SH-SY5Y (cell line): ENCODE measurements around the gene ACOT11.

Source experiments
- GATA2 ChIP-seq: IDR thresholded peaks from 2 replicates; pipeline ENCODE4 v1.6.1; 2011; ENCODE audit warnings: mild to moderate bottlenecking, low read depth, low read length
- GATA3 ChIP-seq: IDR thresholded peaks from 2 replicates; pipeline ENCODE4 v1.6.1; 2011; ENCODE audit warnings: low read depth, mild to moderate bottlenecking, low read length, moderate library complexity

ACOT11 gene

DNA sequence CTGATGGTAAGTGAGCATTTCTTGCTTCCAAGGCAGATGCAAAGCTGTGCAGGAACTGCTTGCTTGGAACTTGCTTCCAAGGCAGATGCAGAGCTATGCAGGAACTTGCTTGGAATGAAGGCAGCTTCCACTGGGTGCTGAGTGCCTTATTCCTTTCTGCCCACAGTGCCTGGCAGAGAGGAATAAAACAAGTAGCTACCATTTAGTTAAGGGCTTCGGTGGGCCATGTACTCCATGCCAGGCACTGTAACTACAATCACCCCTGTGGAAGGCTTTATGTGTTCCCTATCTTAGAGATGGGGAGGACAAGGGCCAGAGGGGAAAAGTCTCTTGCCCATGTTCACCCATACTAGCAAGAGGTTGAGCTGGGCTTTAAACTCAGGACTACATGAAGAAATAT is 101.9 kb downstream of the ACOT11 start:
- TF ChIP-seq GATA3 (no peak), GATA2 (no peak)

DNA sequence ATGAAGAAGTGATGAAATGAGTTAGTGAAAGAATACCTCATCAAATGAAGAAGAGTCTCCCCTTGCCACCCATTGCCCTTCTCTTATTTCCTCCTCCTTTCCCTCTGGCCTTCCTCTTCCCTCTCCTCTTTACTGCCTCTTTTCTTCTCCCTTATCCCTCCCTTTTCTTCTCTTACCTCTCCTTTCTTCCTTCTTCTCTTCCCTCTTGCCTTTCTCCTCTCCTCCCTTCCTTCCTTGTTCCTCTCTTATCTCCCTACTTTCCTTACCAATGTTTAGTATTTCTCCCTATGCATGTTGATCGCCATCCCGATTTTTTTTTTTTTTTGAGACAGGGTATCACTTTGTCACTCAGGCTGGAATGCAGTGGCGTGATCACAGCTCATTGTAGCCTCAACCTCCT is 102.4 kb downstream of the ACOT11 start:
- no peak for TF ChIP-seq GATA2
- no peak for TF ChIP-seq GATA3

DNA sequence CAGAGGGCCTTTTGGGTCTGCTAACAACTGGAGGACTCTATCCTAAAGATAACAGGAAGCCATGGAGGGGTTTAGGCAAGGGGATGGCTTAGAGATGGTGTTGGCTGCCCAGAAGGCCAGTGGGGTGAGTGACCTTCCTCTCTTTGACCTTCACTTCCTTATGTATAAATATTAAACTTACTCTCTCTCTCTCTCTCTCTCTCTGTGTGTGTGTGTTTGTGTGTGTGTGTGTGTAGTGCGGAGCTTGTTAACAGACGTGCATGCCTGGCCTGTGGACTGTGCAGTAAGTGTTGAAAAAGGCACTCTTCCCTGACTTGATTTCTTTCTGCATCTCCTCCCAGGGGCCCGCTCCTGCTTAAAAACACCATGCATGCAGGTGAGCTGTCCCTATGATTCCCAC is 103.6 kb downstream of the ACOT11 start:
- no peak for TF ChIP-seq GATA3
- no peak for TF ChIP-seq GATA2

DNA sequence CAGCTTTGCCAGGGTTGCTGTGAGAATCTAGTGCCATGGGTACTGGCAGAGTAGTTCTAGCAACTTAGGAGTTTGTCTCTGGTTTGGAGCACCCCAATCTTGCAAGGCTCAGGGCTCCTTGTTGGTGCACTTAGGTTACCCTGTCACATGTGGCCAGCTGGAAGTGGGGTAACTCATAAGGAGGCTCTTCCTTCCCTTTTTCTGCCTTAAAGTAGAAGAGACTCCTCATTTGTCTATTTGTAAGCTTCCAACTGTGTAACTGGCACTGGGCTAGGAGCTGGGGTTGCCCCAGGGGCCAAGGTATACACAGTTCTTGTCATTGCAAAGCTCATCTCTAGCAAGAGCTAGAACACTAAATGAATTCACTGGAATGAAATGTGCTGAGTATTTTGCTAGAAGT is 104.1 kb downstream of the ACOT11 start:
- TF ChIP-seq GATA2 (no peak), GATA3 (no peak)

DNA sequence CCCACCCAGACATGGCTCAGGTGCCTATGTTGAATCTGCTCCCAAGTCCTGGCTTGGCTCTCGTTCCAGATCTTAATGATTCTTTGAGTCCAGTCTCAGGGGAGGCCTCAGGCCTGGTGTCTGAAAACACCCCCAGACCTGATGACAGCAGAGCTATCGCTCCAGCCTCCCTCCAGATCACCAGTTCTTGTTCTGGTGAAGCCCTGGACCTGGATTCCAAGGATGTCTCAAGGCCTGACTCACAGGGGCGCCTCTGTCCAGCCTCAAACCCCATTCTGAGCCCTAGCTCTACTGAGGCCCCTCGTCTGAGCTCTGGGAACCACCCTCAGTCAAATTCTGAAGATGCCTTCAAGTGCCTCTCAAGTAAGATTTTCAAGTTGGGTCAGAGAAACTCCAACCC is 105.0 kb downstream of the ACOT11 start:
- TF ChIP-seq GATA3: no peak
- no peak for TF ChIP-seq GATA2

DNA sequence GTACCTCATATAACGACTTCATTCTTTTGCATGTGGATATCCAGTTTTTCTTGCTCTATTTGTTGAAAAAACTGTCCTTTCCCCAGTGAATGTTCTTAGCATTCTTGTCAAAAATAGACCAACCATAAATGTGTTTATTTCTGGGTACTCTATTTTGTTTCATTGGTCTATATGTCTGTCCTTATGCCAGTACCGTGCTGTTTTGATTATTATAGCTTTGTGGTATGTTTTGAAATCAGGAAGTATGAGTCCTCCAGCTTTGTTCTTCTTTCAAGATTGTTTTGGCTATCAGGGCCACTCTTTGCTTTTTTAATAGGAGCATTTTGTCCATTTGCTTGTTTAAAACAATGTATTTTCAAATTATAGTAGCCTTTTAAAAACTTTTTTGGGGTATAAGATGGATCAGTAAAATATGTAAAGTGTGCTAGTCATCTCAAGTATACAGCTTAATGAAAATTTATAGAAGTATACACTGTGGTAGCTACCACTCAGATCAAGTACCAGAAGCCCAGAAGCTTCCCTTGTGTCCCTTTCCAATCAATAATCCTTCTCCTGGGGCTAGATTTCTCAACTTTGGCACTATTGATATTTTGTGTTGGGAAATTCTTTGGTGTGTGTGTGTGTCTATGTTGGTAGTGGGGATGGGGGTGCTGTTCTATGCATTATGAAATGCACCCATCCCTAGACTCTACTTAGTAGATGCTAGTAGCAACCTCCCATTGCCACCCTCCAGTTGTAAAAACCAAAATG is 110.3 kb downstream of the ACOT11 start:
- TF ChIP-seq GATA2: no peak
- no peak for TF ChIP-seq GATA3
